Activated naive CD4-positive, alpha-beta T cell treated with anti-CD3 and anti-CD28 coated beads, Interleukin-2, amount 50 U/mL, for 24 hours (primary cell): ENCODE measurements around the gene STAT5B.
A peak's percentile ranks its signal among the peaks of the same experiment; 100 is the strongest.
"Not testable (repeated sequence)": the region's sequence is repeated elsewhere in the genome, so short reads cannot be mapped to it uniquely, and the experiment has no call there.

Source experiments
- H3K27ac Mint-ChIP-seq: one replicate; pipeline ENCODE4 v1.8.0; 2021; ENCODE audit warnings: mild to moderate bottlenecking, mixed read lengths
- H3K27me3 Mint-ChIP-seq: one replicate; pipeline ENCODE4 v1.8.0; 2021; ENCODE audit warnings: mixed read lengths
- H3K36me3 Mint-ChIP-seq: one replicate; pipeline ENCODE4 v1.8.0; 2021; ENCODE audit warnings: mixed read lengths
- H3K4me1 Mint-ChIP-seq: one replicate; pipeline ENCODE4 v1.8.0; 2021; ENCODE audit warnings: mixed read lengths
- H3K4me3 Mint-ChIP-seq: one replicate; pipeline ENCODE4 v1.8.0; 2021; ENCODE audit warnings: mild to moderate bottlenecking, mixed read lengths
- H3K9me3 Mint-ChIP-seq: one replicate; pipeline ENCODE4 v1.8.0; 2021; ENCODE audit warnings: mixed read lengths

STAT5B gene

GRCh38 chr17:42245183-42245582 is 31.0 kb downstream of the STAT5B start:
- H3K9me3 Mint-ChIP-seq, H3K27me3 Mint-ChIP-seq, H3K27ac Mint-ChIP-seq, H3K36me3 Mint-ChIP-seq, H3K4me3 Mint-ChIP-seq: not testable (repeated sequence)
- H3K4me1 Mint-ChIP-seq, result peaks cover 79% of the 10 kb centered on the region

- H3K9me3 Mint-ChIP-seq, H3K27me3 Mint-ChIP-seq, H3K27ac Mint-ChIP-seq, H3K4me3 Mint-ChIP-seq, H3K36me3 Mint-ChIP-seq: not testable (repeated sequence)
- peaks cover 76% of the 10 kb centered on the region for H3K4me1 Mint-ChIP-seq
Observed at GRCh38 chr17:42244116-42244515, 32.1 kb downstream of the STAT5B start.

- H3K36me3 Mint-ChIP-seq, result peaks cover 2% of the 10 kb centered on the region
- peaks cover 75% of the 10 kb centered on the region for H3K4me1 Mint-ChIP-seq
- no peak overlapping the region for H3K4me3 Mint-ChIP-seq
- no peaks in the 10 kb centered on the region for H3K9me3 Mint-ChIP-seq
- no peak overlapping the region for H3K27ac Mint-ChIP-seq
- H3K27me3 Mint-ChIP-seq, result no peaks in the 10 kb centered on the region
Observed at GRCh38 chr17:42243493-42243982, 32.7 kb downstream of the STAT5B start.

GRCh38 chr17:42241871-42242270 is 34.3 kb downstream of the STAT5B start:
- Mint-ChIP-seq H3K4me1 (peaks cover 67% of the 10 kb centered on the region), H3K27ac (peak overlapping the region; percentile 30)

GRCh38 chr17:42240863-42241262 is 35.3 kb downstream of the STAT5B start:
- H3K9me3 Mint-ChIP-seq, H3K36me3 Mint-ChIP-seq, H3K27me3 Mint-ChIP-seq, H3K4me3 Mint-ChIP-seq: not testable (repeated sequence)
- Mint-ChIP-seq H3K4me1 (peaks cover 64% of the 10 kb centered on the region), H3K27ac (peak overlapping the region; percentile 17)

More at GRCh38 chr17:42241871-42242270, 34.3 kb downstream of the STAT5B start:
- H3K27me3 Mint-ChIP-seq, result no peaks in the 10 kb centered on the region
- peaks cover 2% of the 10 kb centered on the region for H3K36me3 Mint-ChIP-seq
- H3K9me3 Mint-ChIP-seq, result no peaks in the 10 kb centered on the region
- peak overlapping the region; percentile 19 for H3K4me3 Mint-ChIP-seq

GRCh38 chr17:42240201-42240600 is 36.0 kb downstream of the STAT5B start:
- Mint-ChIP-seq H3K36me3 (peaks cover 2% of the 10 kb centered on the region), H3K4me3 (no peak overlapping the region), H3K27ac (peak overlapping the region; percentile 19), H3K27me3 (no peaks in the 10 kb centered on the region), H3K4me1 (peaks cover 66% of the 10 kb centered on the region), H3K9me3 (no peaks in the 10 kb centered on the region)

GRCh38 chr17:42239576-42239975 is 36.6 kb downstream of the STAT5B start:
- H3K4me1 Mint-ChIP-seq, result peaks cover 72% of the 10 kb centered on the region
- not testable (repeated sequence) for H3K4me3 Mint-ChIP-seq, H3K36me3 Mint-ChIP-seq, H3K9me3 Mint-ChIP-seq, H3K27ac Mint-ChIP-seq, H3K27me3 Mint-ChIP-seq

GRCh38 chr17:42236760-42237159 is 39.4 kb downstream of the STAT5B start:
- peaks cover 2% of the 10 kb centered on the region for H3K36me3 Mint-ChIP-seq
- H3K4me3 Mint-ChIP-seq, result no peak overlapping the region
- no peaks in the 10 kb centered on the region for H3K9me3 Mint-ChIP-seq
- H3K27ac Mint-ChIP-seq, result no peak overlapping the region
- H3K27me3 Mint-ChIP-seq, result no peaks in the 10 kb centered on the region
- H3K4me1 Mint-ChIP-seq, result peaks cover 63% of the 10 kb centered on the region

GRCh38 chr17:42233994-42234393 is 42.2 kb downstream of the STAT5B start:
- Mint-ChIP-seq H3K36me3 (no peaks in the 10 kb centered on the region), H3K9me3 (no peaks in the 10 kb centered on the region), H3K27me3 (no peaks in the 10 kb centered on the region), H3K4me3 (no peak overlapping the region), H3K4me1 (peaks cover 51% of the 10 kb centered on the region), H3K27ac (peak overlapping the region; percentile 20)

- no peaks in the 10 kb centered on the region for H3K9me3 Mint-ChIP-seq
- H3K4me3 Mint-ChIP-seq, result no peak overlapping the region
- H3K27me3 Mint-ChIP-seq, result no peaks in the 10 kb centered on the region
- H3K36me3 Mint-ChIP-seq, result peaks cover 3% of the 10 kb centered on the region
- peaks cover 51% of the 10 kb centered on the region for H3K4me1 Mint-ChIP-seq
- no peak overlapping the region for H3K27ac Mint-ChIP-seq
Observed at GRCh38 chr17:42233156-42233555, 43.0 kb downstream of the STAT5B start.

GRCh38 chr17:42230225-42230624 is 46.0 kb downstream of the STAT5B start:
- peaks cover 3% of the 10 kb centered on the region for H3K36me3 Mint-ChIP-seq
- H3K27ac Mint-ChIP-seq, result peak overlapping the region; percentile 55
- H3K9me3 Mint-ChIP-seq, result no peaks in the 10 kb centered on the region
- H3K4me1 Mint-ChIP-seq, result peaks cover 42% of the 10 kb centered on the region
- H3K27me3 Mint-ChIP-seq, result no peaks in the 10 kb centered on the region
- H3K4me3 Mint-ChIP-seq, result no peak overlapping the region

GRCh38 chr17:42227849-42228700 is 48.1 kb downstream of the STAT5B start:
- Mint-ChIP-seq H3K9me3 (no peaks in the 10 kb centered on the region), H3K27me3 (no peaks in the 10 kb centered on the region), H3K36me3 (peaks cover 5% of the 10 kb centered on the region), H3K4me3 (no peak overlapping the region), H3K4me1 (peaks cover 24% of the 10 kb centered on the region), H3K27ac (peak overlapping the region; percentile 71)

- no peaks in the 10 kb centered on the region for H3K27me3 Mint-ChIP-seq
- H3K9me3 Mint-ChIP-seq, result no peaks in the 10 kb centered on the region
- no peak overlapping the region for H3K27ac Mint-ChIP-seq
- H3K36me3 Mint-ChIP-seq, result peaks cover 7% of the 10 kb centered on the region
- no peak overlapping the region for H3K4me3 Mint-ChIP-seq
- peaks cover 28% of the 10 kb centered on the region for H3K4me1 Mint-ChIP-seq
Observed at GRCh38 chr17:42225646-42226045, 50.5 kb downstream of the STAT5B start.

GRCh38 chr17:42224651-42225050 is 51.5 kb downstream of the STAT5B start:
- Mint-ChIP-seq H3K9me3 (no peaks in the 10 kb centered on the region), H3K27ac (no peak overlapping the region), H3K36me3 (peaks cover 7% of the 10 kb centered on the region)

GRCh38 chr17:42221886-42222745 is 54.1 kb downstream of the STAT5B start:
- no peaks in the 10 kb centered on the region for H3K9me3 Mint-ChIP-seq
- peaks cover 7% of the 10 kb centered on the region for H3K36me3 Mint-ChIP-seq
- peaks cover 10% of the 10 kb centered on the region for H3K4me1 Mint-ChIP-seq
- H3K4me3 Mint-ChIP-seq, result no peak overlapping the region
- peak overlapping the region; percentile 75 for H3K27ac Mint-ChIP-seq
- no peaks in the 10 kb centered on the region for H3K27me3 Mint-ChIP-seq

More at GRCh38 chr17:42224651-42225050, 51.5 kb downstream of the STAT5B start:
- Mint-ChIP-seq H3K4me3 (no peak overlapping the region), H3K4me1 (peaks cover 20% of the 10 kb centered on the region), H3K27me3 (no peaks in the 10 kb centered on the region)

GRCh38 chr17:42219280-42219679 is 56.9 kb downstream of the STAT5B start:
- H3K4me1 Mint-ChIP-seq, H3K9me3 Mint-ChIP-seq, H3K36me3 Mint-ChIP-seq, H3K4me3 Mint-ChIP-seq, H3K27ac Mint-ChIP-seq, H3K27me3 Mint-ChIP-seq: not testable (repeated sequence)
